ENCODE measurements around the gene CTXND1. TPM values are rescaled to one million over a fixed set of nuclear protein-coding genes. Genes with fewer than 3 reads are reported as not detected.

Gene CTXND1
- total and polyA plus RNA-seq, 2 of the 13 experiments (the other 11 are each of a cell fraction or from before 2014, with no cell fraction given): 1.2 to 2.1 TPM

DNA sequence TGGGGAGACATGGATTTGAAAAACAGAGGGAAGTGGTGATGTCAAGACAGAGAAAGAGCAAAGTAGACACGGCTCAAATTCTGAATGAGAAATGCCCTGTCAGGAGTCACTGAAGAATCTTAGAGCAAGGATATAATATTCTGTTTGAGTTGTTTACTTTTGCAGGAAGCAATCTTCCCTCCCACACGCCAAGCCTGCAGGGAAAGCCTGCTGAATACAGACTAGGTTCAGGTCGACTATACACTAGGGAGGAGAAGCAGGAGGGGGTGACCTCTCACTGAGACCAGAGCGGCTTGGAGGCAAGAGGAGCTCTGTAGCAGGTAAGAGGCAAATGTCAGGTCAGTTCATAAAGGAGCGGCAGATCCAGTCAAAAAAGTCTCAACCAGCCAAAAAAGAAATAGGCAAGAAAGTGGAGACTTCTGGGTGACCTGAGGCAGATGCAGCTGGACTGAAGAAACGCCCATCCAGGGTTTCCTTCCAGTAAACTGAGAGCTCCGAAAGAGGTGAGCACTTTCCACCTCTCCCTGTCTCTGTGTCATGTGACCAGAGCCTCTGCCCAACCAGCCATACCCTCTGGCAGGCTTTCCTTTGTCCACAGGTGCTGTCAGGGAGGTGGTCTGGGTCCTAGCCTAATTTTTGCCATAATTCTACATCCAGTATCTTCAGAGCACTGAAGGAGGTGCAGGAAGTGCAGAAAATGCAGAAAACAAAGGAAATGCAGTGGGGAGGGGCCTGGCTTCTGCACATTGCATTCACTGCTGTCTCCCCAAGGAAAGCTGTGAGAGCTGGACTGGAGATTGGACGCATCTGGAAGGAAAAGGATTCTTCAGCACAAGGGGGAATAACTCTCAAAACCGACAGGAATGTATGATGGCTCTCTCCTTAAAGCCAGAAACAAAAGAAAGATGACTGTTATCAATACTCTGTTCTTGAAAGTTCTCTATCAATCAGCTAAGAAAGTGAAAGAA lies 37.8 kb upstream of the CTXND1 start:
- no peak overlapping the region for H3K27ac ChIP-seq (ENCODE audit: extremely low read length, insufficient read depth, low read length)
- H3K79me2 ChIP-seq (ENCODE audit: insufficient read depth, low read length): no peaks in the 10 kb centered on the region
- no peak for ATAC-seq
- no peak overlapping the region for H3K9ac ChIP-seq (ENCODE audit: insufficient read depth, low read depth, low read length)
- peaks cover 8% of the 10 kb centered on the region; the same call in 1 of the 2 replicates for H3K4me1 ChIP-seq (ENCODE audit: insufficient read depth, low read length)
- ChIA-PET CTCF (ENCODE audit: low intra/inter-chr PET ratio, low total read pairs) (no interaction called here), POLR2A (no interaction called here)
- H3K4me3 ChIP-seq (replicated peaks in 1 of 3; ENCODE audit: insufficient read depth in 1 of 3, low read depth in 2 of 3, low read length in 3 of 3): no peak overlapping the region
- DNase-seq (ENCODE audit: low spot score): no peak
- intact Hi-C loops (cut with micrococcal nuclease; ENCODE audit: unreplicated experiment) (no loop called here), in situ Hi-C loops (cut with HindIII; ENCODE audit: extremely low pct_ligation_motif_present, low pct_unique_long_range_greater_than_20kb) (no loop called here)
- H3K4me2 ChIP-seq (ENCODE audit: low read depth, low read length): peak overlapping the region; percentile 39; the same call in 1 of the 2 replicates
- FAIRE-seq: no peak
- no peaks in the 10 kb centered on the region for H3K9me3 ChIP-seq (ENCODE audit: low read length)
- H4K20me1 ChIP-seq (ENCODE audit: insufficient read depth, low read length): no peaks in the 10 kb centered on the region
- H2AFZ ChIP-seq (ENCODE audit: low read length): peak overlapping the region; percentile 27
- no peaks in the 10 kb centered on the region for H3K36me3 ChIP-seq (replicated peaks in 1 of 2; ENCODE audit: control insufficient read depth in 1 of 2, insufficient read depth in 2 of 2, low read length in 2 of 2)
- WGBS (ENCODE audit: low lambda C conversion rate): 7% methylated on average over 9 of the region's 9 CpGs
- BruUV-seq (replicated peaks): no TSS peak
- peaks cover 0 to 7% of the 10 kb centered on the region in 2 experiments; a peak in 2 of 5 replicates for H3K27me3 ChIP-seq (ENCODE audit: control insufficient read depth in 1 of 2, insufficient read depth in 2 of 2, low read length in 2 of 2)
- TF ChIP-seq ZNF576 (CRISPR knock-in tag; IDR thresholded peaks at IDR 0.05) (no peak), ZFP1 (CRISPR knock-in tag; IDR thresholded peaks at IDR 0.05) (no peak), FOXK1 (CRISPR knock-in tag; IDR thresholded peaks at IDR 0.05; ENCODE audit: borderline replicate concordance, low read depth) (no peak), HMG20B (CRISPR knock-in tag; conservative IDR thresholded peaks at IDR 0.05) (no peak), RFXANK (CRISPR knock-in tag; IDR thresholded peaks at IDR 0.05) (no peak)

GRCh38 chr15:80288131-80288530 lies 36.1 kb upstream of the CTXND1 start:
- 20% methylated on average over 4 of the region's 4 CpGs for WGBS (ENCODE audit: low lambda C conversion rate)
- no peak for FAIRE-seq
- Histone ChIP-seq H4K20me1 (ENCODE audit: insufficient read depth, low read length) (no peaks in the 10 kb centered on the region), H3K9ac (ENCODE audit: insufficient read depth, low read depth, low read length) (no peak overlapping the region), H2AFZ (ENCODE audit: low read length) (no peak overlapping the region), H3K4me2 (ENCODE audit: low read depth, low read length) (no peak overlapping the region), H3K9me3 (ENCODE audit: low read length) (no peaks in the 10 kb centered on the region), H3K79me2 (ENCODE audit: insufficient read depth, low read length) (no peaks in the 10 kb centered on the region), H3K27ac (ENCODE audit: extremely low read length, insufficient read depth, low read length) (no peak overlapping the region), H3K36me3 (replicated peaks in 1 of 2; ENCODE audit: control insufficient read depth in 1 of 2, insufficient read depth in 2 of 2, low read length in 2 of 2) (no peaks in the 10 kb centered on the region), H3K4me1 (ENCODE audit: insufficient read depth, low read length) (peaks cover 8% of the 10 kb centered on the region; the same call in 1 of the 2 replicates), H3K4me3 (replicated peaks in 1 of 3; ENCODE audit: insufficient read depth in 1 of 3, low read depth in 2 of 3, low read length in 3 of 3) (no peak overlapping the region), H3K27me3 (ENCODE audit: control insufficient read depth in 1 of 2, insufficient read depth in 2 of 2, low read length in 2 of 2) (peaks cover 0 to 2% of the 10 kb centered on the region in 2 experiments; a peak in 2 of 5 replicates)
- ATAC-seq: no peak
- POLR2A ChIA-PET: no interaction called here
- BruUV-seq (replicated peaks): no TSS peak
- CTCF ChIA-PET (ENCODE audit: low intra/inter-chr PET ratio, low total read pairs): no interaction called here
- no peak for DNase-seq (ENCODE audit: low spot score)
- in situ Hi-C loops (cut with HindIII; ENCODE audit: extremely low pct_ligation_motif_present, low pct_unique_long_range_greater_than_20kb): no loop called here
- intact Hi-C loops (cut with micrococcal nuclease; ENCODE audit: unreplicated experiment): no loop called here
- TF ChIP-seq ATF4 (CRISPR knock-in tag; IDR thresholded peaks at IDR 0.05) (no peak), NR3C1 (CRISPR knock-in tag; IDR thresholded peaks at IDR 0.05) (no peak), SMARCC2 (IDR thresholded peaks at IDR 0.05) (no peak), REST (IDR thresholded peaks at IDR 0.05; ENCODE audit: borderline replicate concordance in 1 of 2, low read depth in 1 of 2, low read length in 2 of 2) (no peak), TFE3 (CRISPR knock-in tag; IDR thresholded peaks at IDR 0.05) (no peak), ZNF563 (CRISPR knock-in tag; IDR thresholded peaks at IDR 0.05) (no peak)

Data from HepG2 (cell line).